ENCODE results near the gene HEMGN.
A peak's percentile ranks its signal among the peaks of the same experiment; 100 is the strongest.
"Not testable (repeated sequence)": the region's sequence is repeated elsewhere in the genome, so short reads cannot be mapped to it uniquely, and the experiment has no call there.

Gene HEMGN, protein sequence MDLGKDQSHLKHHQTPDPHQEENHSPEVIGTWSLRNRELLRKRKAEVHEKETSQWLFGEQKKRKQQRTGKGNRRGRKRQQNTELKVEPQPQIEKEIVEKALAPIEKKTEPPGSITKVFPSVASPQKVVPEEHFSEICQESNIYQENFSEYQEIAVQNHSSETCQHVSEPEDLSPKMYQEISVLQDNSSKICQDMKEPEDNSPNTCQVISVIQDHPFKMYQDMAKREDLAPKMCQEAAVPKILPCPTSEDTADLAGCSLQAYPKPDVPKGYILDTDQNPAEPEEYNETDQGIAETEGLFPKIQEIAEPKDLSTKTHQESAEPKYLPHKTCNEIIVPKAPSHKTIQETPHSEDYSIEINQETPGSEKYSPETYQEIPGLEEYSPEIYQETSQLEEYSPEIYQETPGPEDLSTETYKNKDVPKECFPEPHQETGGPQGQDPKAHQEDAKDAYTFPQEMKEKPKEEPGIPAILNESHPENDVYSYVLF

GRCh38 chr9:97938081-97938644, at the start of gene HEMGN:
HEMGN (minus strand) TSS chr9:97938172; CDS start chr9:97938136, 36 bp downstream.
- no peak for DNase-seq (ENCODE audit: low spot score)

- no peak for DNase-seq (ENCODE audit: low spot score)
Measured at GRCh38 chr9:97987487-97987886, 49.5 kb upstream of the HEMGN start.

- no peak for DNase-seq (ENCODE audit: low spot score)
Measured at GRCh38 chr9:97985058-97985861, 47.3 kb upstream of the HEMGN start.

DNA sequence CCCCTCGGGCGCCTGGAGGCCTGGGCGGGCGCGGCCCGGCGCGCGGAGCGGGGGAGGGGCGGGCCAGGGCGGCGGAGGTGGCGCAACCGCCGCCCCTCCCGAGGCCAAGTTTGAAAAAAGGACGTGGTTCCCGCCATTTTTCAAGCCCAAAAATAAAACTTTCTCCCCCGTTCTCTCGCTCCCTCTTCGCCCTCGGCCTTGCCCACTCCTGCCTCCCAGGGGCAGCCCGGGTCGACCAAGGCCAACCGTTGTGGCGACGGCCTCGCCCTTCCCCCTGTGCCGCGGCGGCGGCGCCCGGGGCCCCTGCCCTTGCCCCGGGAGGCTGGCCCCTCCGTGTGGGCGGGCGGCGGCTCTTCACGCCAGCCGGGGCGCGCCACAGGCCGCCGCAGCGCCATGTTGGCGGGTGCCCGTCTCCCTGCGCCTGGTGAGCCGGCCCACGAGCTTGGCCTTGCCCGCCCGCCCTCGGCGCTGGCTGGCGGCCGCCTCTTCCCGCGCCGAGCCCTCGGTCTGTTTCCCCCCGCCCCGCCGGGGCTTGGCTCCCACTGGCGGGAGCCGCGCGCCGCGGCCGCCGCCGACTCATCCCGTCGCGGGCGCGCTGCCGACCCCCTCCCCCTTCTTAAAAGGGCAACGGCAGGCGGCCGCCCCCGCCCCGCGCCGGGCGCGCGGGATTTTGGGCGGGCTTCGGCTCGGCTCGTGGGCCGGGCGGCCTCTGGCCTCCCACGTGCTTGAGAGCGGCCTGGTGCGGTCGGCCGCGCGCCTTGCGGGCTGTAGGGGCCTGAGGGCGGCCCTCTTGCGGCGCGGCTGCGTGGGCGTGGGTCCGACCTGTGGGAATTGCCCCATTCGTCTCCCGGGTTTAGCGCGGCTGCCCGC, 46.5 kb upstream of the HEMGN start:
- DNase-seq (ENCODE audit: low spot score), result peak; percentile 83

- peak; percentile 72 for DNase-seq (ENCODE audit: low spot score)
Measured at GRCh38 chr9:97983589-97984187, 45.7 kb upstream of the HEMGN start.

DNA sequence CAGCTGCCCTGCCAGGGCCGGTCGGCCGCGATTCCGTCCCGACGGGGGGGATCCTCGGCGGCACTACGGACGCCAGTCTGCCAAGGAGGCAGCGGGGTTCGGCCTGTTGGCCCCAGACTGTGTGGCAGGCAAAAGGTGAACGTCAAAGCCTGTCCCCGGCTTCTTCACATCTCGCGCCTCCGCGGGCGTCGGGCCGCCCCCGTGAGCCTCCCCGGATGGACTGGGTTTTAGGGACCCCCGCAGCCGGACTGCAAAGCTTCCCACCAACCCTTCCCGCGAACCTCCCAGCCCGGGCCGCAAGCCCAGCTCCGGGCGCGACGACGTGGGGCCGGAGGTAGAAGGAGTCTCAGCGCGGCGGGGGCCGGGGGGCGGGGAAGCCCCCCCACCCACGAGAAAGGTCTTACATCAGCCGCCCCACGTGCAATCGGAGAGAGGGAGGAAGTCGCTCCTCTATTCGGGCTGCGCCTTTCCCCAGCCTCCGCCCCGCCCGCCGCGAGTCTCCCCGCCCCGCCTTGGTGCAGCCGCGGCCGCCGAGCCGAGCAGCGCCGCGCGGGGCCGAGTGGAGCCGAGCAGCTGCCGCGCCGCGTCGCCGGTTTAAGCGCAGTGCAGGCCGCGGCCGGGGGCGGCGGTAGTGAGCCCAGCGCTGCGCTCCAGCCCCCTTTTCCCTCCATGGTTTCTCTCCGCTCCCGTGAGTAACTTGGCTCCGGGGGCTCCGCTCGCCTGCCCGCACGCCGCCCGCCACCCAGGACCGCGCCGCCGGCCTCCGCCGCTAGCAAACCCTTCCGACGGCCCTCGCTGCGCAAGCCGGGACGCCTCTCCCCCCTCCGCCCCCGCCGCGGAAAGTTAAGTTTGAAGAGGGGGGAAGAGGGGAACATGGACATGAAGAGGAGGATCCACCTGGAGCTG, 45.0 kb upstream of the HEMGN start, which contains the start of gene ANP32B:
Gene ANP32B, plus strand, starts transcription at position 659 of the 906 bp plus-strand sequence. Its CDS starts 215 bp downstream, at position 874.
- peak; percentile 92 for DNase-seq (ENCODE audit: low spot score)

DNA sequence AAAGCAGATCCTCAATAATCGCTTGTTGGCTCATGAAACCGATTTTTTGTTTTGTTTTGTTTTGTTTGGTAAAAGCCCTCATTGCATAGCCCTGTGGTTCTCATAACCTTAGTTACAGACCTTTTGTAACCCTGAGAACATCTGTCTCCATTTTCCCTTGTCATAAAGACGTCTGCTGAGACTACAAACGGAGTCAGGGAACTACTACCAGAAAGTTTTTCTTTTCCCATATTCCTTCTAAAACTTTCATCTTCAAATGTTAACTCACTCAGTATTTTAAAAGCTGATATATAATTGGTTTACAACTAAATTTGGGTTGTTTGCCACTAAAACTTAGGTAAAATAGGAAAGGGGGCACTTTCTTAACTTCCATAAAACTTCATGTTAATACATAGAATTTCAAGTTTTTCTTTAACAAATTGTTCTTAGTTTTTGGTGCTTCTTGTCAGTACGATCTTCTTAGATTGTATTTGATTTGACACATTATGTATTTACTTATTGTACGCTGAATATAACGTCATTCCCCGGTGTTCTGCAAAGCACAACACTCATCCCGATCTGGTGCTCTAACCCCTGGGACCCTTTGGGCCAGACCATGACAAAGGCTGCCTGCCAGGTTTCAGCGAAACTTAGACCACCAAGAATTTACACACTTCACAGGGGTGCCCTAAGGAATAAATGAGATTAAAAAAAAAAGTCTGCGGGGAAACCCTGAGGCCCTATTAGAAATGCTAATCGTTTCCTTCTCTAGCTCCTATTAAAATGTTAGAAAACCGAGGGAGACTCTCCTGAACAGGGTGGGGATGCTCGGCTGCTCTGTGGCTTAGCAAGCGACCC, 44.1 kb upstream of the HEMGN start:
- DNase-seq (ENCODE audit: low spot score), result peak; percentile 50

GRCh38 chr9:97980918-97981845, 43.2 kb upstream of the HEMGN start:
- DNase-seq (ENCODE audit: low spot score), result no peak

DNA sequence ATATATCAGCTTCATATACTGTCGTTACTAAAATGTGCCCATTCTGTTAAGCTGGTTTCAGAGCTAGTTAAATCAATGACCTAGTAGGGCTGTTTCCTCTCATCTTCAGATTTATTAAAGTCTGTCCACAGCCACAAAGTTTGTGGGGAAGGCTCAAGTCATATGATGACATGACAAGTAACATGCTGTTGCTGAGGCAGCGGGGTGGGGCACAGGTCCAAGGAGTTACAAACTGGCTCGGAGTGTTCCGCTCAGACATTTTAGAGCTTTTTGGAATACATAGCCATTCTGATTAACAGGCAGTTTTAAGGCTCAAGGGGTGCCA, 42.5 kb upstream of the HEMGN start:
- no peak for DNase-seq (ENCODE audit: low spot score)

GRCh38 chr9:97979788-97980478, 42.0 kb upstream of the HEMGN start:
- no peak for DNase-seq (ENCODE audit: low spot score)

- no peak for DNase-seq (ENCODE audit: low spot score)
Measured at GRCh38 chr9:97978371-97979130, 40.6 kb upstream of the HEMGN start.

- not testable (repeated sequence) for DNase-seq (ENCODE audit: low spot score)
Measured at GRCh38 chr9:97976633-97977032, 38.7 kb upstream of the HEMGN start.

GRCh38 chr9:97975376-97975775, 37.4 kb upstream of the HEMGN start:
- no peak for DNase-seq (ENCODE audit: low spot score)

DNA sequence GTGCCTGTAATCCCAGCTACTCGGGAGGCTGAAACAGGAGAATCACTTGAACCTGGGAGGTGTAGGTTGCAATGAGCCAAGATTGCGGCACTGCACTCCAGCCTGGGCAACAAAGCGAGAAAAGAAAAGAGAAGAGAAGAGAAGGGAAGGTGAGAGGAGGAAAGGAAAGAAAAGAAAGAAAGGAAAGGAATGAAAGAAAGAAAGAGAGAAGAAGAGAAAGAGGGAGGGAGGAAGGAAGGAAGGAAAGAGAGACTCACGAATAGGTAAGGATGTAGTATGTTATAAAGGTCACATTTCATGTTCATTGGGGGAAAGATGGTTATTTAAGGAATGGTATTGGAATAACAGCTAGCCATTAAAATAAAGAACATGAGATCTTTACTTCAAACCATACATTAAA, 34.8 kb upstream of the HEMGN start:
- DNase-seq (ENCODE audit: low spot score), result no peak

GRCh38 chr9:97970165-97970564, 32.2 kb upstream of the HEMGN start:
- no peak for DNase-seq (ENCODE audit: low spot score)

- no peak for DNase-seq (ENCODE audit: low spot score)
Measured at GRCh38 chr9:97969014-97969413, 31.0 kb upstream of the HEMGN start.

GRCh38 chr9:97966493-97966892, 28.5 kb upstream of the HEMGN start:
- peak; percentile 43 for DNase-seq (ENCODE audit: low spot score)
